ENCODE data around the gene DYSF.

GRCh38 chr2:71704688-71705087, 251.3 kb downstream of the DYSF start:
- TF ChIP-seq TAF1 (IDR thresholded peaks at IDR 0.05; ENCODE audit: borderline replicate concordance, insufficient read depth, low read length) (no peak), POLR2AphosphoS5 (IDR thresholded peaks at IDR 0.05; ENCODE audit: low read depth, low read length) (no peak), REST (IDR thresholded peaks at IDR 0.05; ENCODE audit: insufficient read depth in 1 of 2, low read depth in 2 of 2, low read length in 2 of 2) (no peak)

Data from PFSK-1 (cell line).